NCI-H345 treated with DMSO at 0.1 percent for 48 hours (cell line): ENCODE measurements around the gene OMG.
"Not testable (repeated sequence)": the region's sequence is repeated elsewhere in the genome, so short reads cannot be mapped to it uniquely, and the experiment has no call there.

ENCODE experiments used
- DNase-seq: peaks from one replicate; lab custom pipeline; 2025; ENCODE audit not compliant: unreplicated experiment; lab: John Stamatoyannopoulos, UW

Gene OMG, protein sequence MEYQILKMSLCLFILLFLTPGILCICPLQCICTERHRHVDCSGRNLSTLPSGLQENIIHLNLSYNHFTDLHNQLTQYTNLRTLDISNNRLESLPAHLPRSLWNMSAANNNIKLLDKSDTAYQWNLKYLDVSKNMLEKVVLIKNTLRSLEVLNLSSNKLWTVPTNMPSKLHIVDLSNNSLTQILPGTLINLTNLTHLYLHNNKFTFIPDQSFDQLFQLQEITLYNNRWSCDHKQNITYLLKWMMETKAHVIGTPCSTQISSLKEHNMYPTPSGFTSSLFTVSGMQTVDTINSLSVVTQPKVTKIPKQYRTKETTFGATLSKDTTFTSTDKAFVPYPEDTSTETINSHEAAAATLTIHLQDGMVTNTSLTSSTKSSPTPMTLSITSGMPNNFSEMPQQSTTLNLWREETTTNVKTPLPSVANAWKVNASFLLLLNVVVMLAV

DNA sequence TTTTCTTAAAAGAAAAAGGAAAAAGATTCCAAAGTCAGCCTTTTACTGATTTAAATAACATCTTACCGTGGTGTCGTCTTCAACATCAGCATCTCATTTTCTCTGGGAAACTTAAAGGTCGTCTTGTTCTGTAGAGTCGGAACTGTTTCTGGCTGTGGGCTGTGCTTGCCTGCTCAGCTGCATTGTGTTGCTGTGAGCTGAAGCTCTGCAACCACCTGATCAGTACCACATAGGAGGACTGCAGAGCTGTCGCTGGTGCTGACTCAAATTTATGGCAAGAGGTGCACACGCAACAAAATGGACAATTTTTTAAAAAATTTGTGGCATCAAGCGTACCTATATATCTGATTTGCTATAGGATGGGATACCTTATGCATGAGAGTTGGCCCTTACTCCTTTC, at the start of gene OMG:
Gene OMG, minus strand, starts transcription at position 150 of the 400 bp plus-strand sequence. CDS start 908 bp downstream, outside the sequence.
- DNase-seq, result no peak

DNA sequence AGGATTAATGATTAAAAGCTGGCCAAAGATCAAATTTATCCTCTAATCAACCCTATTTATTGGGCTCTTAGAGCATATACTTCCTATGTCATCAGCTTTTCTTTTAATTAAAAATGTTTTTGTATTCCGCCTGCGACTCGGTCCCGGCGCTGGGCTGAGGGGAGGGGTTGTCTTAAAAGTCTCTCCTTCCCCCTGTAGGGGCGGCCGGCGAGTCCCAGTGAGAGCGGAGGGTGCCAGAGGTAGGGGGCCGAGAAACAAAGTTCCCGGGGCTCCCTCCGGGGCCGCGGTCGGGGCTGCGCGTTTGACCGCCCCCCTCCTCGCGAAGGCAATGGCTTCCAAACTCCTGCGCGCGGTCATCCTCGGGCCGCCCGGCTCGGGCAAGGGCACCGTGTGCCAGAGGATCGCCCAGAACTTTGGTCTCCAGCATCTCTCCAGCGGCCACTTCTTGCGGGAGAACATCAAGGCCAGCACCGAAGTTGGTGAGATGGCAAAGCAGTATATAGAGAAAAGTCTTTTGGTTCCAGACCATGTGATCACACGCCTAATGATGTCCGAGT, 48.2 kb upstream of the OMG start:
- not testable (repeated sequence) for DNase-seq

DNA sequence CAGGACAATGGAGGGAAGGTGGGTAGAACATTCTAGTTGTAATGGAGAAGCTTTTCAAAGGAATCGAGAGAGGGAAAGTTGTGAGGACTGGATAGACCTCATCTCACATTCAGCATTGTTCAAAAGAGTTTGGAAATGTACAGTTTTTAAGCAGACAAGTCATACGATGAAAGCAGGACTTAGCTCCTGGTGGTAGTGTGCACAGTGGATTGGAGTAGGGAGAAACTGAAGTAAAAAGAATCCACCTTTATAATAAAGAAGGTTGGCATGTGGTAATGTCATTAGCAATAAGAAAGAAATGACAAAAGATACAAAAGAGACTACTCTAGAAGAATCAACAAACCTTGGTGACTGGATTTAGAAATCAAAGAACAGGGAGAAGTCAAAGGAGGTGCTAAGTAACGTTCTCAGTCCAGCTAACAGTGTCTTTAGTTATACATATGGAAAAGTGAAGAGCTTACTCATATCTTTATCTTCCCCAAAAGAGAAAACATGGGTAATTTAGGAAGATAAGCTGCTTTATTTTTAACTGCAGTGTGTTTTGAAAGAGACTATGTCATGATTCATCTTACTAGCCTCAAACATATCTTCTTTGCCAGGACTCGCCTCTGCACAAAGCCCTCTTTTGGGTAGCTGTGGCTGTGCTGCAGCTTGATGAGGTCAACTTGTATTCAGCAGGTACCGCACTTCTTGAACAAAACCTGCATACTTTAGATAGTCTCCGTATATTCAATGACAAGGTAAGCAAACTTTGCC, 43.0 kb upstream of the OMG start:
- DNase-seq, result no peak

DNA sequence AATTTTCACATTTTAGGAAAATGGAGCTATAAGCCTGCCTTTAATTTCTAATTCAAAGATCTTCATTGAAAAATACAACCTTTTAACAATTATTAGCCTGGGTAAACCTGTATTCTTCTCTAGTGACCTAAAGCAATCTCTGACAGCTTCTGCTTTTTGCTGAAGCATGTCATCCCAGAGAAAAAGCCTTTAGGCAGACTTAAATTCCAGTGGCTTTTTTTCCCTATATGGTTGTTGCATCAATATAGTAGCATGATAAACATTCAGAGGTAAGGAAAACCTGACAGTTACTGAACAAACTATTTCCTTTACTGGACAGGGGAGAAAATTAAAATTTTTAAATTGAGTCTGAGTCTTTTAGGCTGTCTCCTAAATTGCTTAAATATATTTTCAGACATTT, 32.2 kb upstream of the OMG start:
- DNase-seq, result no peak

DNA sequence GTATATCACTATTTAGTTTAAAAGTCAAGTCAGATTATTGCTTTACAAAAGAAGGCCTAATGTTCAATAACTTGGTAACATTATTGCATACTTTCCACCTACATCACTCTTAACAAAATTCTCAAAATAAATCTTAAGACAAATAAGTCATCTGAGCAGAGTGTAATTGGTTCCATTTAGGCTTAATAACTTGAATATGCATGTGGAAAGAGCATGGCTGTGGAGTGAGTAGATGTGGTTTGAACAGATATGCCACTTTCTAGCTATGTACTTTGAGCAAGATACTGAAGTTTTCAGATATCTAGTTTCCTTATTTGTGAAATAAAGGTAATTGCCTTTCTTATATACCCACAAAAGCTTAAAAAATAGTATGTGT, 31.1 kb upstream of the OMG start:
- no peak for DNase-seq

DNA sequence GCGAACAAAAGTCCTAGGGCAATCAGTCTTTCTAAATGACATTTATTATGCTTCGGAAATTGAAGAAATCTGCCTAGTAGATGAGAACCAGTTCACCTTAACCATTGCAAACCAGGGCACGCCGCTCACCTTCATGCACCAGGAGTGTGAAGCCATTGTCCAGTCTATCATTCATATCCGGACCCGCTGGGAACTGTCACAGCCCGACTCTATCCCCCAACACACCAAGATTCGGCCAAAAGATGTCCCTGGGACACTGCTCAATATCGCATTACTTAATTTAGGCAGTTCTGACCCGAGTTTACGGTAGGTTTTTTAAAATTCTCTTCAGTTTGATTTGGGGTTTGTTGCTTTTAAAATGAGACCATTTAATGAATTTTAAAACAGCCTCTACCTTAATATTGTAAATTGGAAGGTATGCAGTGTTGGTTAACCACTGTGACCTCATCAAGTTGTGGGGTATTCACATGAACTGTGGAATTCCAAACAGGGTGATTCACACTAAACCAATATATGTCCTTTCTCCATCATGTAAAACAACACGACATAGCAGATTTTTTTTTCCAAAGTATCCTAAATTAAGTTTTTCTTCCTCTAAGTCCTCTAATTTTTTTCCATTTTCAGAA, 30.6 kb upstream of the OMG start:
- no peak for DNase-seq

GRCh38 chr17:31323551-31323950, 26.5 kb upstream of the OMG start:
- DNase-seq, result no peak

- no peak for DNase-seq
Observed at GRCh38 chr17:31321966-31322365, 24.9 kb upstream of the OMG start.

DNA sequence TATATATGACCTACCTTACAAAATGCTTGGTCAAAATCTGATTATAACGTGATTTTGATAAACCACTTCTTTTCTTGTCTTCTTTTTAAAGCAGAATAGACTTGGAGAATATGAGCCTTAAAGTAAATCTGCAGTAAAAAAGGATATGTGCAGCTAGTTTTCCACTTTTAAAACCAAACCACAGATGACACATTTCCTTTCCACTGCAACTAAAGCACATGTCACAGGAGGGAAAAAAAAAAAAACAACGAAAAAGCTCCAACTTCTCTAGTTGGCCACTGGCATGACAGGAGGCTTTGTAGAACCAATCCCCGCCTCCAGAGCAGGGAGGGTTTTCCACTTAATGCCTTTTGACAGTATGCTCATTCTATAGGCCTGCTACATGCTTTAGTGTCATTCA, 24.4 kb upstream of the OMG start, which contains the start of gene EVI2A:
Gene EVI2A, minus strand, starts transcription at position 142 of the 400 bp plus-strand sequence. CDS start 2,609 bp downstream, outside the sequence.
- DNase-seq, result no peak

- DNase-seq, result no peak
Observed at GRCh38 chr17:31320791-31321190, 23.8 kb upstream of the OMG start.

GRCh38 chr17:31320241-31320640, 23.2 kb upstream of the OMG start:
- DNase-seq, result no peak

GRCh38 chr17:31318851-31319661, 22.0 kb upstream of the OMG start:
- no peak for DNase-seq

- DNase-seq, result no peak
Observed at GRCh38 chr17:31318298-31318801, 21.3 kb upstream of the OMG start.

GRCh38 chr17:31314782-31315100, 17.7 kb upstream of the OMG start:
- DNase-seq, result no peak

GRCh38 chr17:31313982-31314781, 17.1 kb upstream of the OMG start, which contains the start of gene EVI2B:
TSS of gene EVI2B (minus strand) at chr17:31314054. CDS start at chr17:31305609, 8,445 bp downstream.
- DNase-seq, result no peak

DNA sequence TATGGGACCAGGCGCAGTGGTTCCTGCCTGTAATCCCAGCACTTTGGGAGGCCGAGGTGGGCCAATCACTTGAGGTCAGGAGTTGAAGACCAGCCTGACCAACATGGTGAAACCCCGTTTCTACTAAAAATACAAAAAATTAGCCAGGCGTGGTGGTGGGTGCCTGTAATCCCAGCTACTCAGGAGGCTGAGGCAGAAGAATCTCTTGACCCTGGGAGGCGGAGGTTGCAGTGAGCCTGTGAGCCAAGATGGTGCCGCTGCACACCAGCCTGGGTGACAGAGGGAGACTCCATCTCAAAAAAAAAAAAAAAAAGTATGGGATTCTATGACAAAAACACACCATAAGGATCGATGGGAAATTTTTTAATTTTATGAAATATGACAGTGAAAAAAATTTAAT, 15.2 kb upstream of the OMG start:
- not testable (repeated sequence) for DNase-seq

GRCh38 chr17:31311526-31311925, 14.5 kb upstream of the OMG start:
- DNase-seq, result no peak

- DNase-seq, result no peak
Observed at GRCh38 chr17:31310886-31311285, 13.8 kb upstream of the OMG start.

DNA sequence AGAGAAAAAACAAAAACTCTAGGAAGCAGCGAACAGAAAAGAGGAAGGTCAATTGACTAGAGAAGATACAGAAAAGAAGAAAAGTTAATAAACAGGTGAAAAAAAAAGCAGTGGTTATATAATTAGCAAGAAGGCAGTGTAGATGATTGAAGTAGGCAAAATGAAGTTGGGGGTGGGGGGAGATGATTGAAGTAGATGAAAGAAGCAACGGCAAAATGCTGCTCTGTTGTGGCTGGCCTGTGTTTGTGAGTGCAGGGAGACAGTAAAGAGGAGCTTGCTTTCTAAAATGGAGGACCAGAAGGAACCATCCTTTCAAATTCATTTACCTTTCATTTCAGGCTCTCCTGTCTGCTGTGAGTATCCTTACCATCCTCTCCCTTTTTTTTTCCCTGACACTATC, 13.2 kb upstream of the OMG start:
- no peak for DNase-seq

GRCh38 chr17:31309556-31309955, 12.5 kb upstream of the OMG start:
- DNase-seq, result no peak
